HL-60 (cell line): ENCODE results near the gene MAP2K3.

Source experiments
- CTCF ChIP-seq: IDR thresholded peaks from one replicate; pipeline ENCODE4 v1.5.1; 2011; ENCODE audit warnings: low read length, control low read depth, inconsistent platforms; ENCODE audit not compliant: insufficient read depth
- GABPA ChIP-seq: IDR thresholded peaks from 2 replicates; pipeline ENCODE4 v1.6.1; 2012; ENCODE audit warnings: low read depth
- POLR2AphosphoS5 ChIP-seq: IDR thresholded peaks from 2 replicates; pipeline ENCODE4 v1.6.1; 2012; ENCODE audit warnings: low read depth
- SPI1 ChIP-seq: IDR thresholded peaks from 2 replicates; pipeline ENCODE4 v1.6.1; 2012; ENCODE audit warnings: low read depth, mild to moderate bottlenecking, borderline replicate concordance
- TF ChIP-seq, protein P1 (sequence below): IDR thresholded peaks from 2 replicates; pipeline ENCODE4 v1.6.1; 2012; ENCODE audit warnings: low read depth; ENCODE audit not compliant: insufficient replicate concordance

GRCh38 chr17:21362331-21362931, 77.9 kb downstream of the MAP2K3 start:
- no peak for TF ChIP-seq CTCF
- TF ChIP-seq POLR2AphosphoS5 = no peak
- no peak for TF ChIP-seq SPI1
- no peak for TF ChIP-seq GABPA
- TF ChIP-seq, protein P1, sequence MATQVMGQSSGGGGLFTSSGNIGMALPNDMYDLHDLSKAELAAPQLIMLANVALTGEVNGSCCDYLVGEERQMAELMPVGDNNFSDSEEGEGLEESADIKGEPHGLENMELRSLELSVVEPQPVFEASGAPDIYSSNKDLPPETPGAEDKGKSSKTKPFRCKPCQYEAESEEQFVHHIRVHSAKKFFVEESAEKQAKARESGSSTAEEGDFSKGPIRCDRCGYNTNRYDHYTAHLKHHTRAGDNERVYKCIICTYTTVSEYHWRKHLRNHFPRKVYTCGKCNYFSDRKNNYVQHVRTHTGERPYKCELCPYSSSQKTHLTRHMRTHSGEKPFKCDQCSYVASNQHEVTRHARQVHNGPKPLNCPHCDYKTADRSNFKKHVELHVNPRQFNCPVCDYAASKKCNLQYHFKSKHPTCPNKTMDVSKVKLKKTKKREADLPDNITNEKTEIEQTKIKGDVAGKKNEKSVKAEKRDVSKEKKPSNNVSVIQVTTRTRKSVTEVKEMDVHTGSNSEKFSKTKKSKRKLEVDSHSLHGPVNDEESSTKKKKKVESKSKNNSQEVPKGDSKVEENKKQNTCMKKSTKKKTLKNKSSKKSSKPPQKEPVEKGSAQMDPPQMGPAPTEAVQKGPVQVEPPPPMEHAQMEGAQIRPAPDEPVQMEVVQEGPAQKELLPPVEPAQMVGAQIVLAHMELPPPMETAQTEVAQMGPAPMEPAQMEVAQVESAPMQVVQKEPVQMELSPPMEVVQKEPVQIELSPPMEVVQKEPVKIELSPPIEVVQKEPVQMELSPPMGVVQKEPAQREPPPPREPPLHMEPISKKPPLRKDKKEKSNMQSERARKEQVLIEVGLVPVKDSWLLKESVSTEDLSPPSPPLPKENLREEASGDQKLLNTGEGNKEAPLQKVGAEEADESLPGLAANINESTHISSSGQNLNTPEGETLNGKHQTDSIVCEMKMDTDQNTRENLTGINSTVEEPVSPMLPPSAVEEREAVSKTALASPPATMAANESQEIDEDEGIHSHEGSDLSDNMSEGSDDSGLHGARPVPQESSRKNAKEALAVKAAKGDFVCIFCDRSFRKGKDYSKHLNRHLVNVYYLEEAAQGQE = no peak
